Stomach smooth muscle (tissue), 2 donors: Measurements from ENCODE around the gene KIAA1549.
"Not testable (repeated sequence)": the region's sequence is repeated elsewhere in the genome, so short reads cannot be mapped to it uniquely, and the experiment has no call there.

Experiments
- H3K27ac ChIP-seq: one replicate; pipeline ENCODE4 v1.7.0; 2013; ENCODE audit warnings: mild to moderate bottlenecking, low read length, inconsistent platforms
- H3K27me3 ChIP-seq, 2 donors: one replicate each; pipeline ENCODE4 v1.7.0; 2013; ENCODE audit warnings: low read length in 2 of 2; ENCODE audit not compliant: insufficient read depth in 2 of 2, control insufficient read depth in 1 of 2
- H3K36me3 ChIP-seq, 2 donors: one replicate each; pipeline ENCODE4 v1.7.0; 2013; ENCODE audit warnings: low read length in 2 of 2; ENCODE audit not compliant: control insufficient read depth in 2 of 2, insufficient read depth in 2 of 2
- H3K4me1 ChIP-seq: one replicate; pipeline ENCODE4 v1.7.0; 2013; ENCODE audit warnings: low read length; ENCODE audit not compliant: control insufficient read depth, insufficient read depth
- H3K4me3 ChIP-seq, 2 donors: one replicate each; pipeline ENCODE4 v1.7.0; 2013; ENCODE audit warnings: low read length in 2 of 2
- H3K9ac ChIP-seq, 2 donors: one replicate each; pipeline ENCODE4 v1.7.0; 2013; ENCODE audit warnings: low read length in 2 of 2, mild to moderate bottlenecking in 1 of 2
- H3K9me3 ChIP-seq, 2 donors: one replicate each; pipeline ENCODE4 v1.7.0; 2013; ENCODE audit warnings: low read length in 2 of 2; ENCODE audit not compliant: control insufficient read depth in 2 of 2
- donor health status: healthy.
- donor health status: Pancreatic carcinoma.

The KIAA1549 gene

GRCh38 chr7:138981332-138982203, at the start of gene KIAA1549:
TSS of gene KIAA1549 (minus strand) at chr7:138981389. CDS start at chr7:138981269, 120 bp downstream.
- peak within 1 kb of the TSS; percentile 42 to 64 for H3K9ac ChIP-seq
- peaks cover 20% of the 10 kb centered on the region for H3K4me1 ChIP-seq
- no peaks in the 10 kb centered on the region for H3K36me3 ChIP-seq
- H3K27ac ChIP-seq = no peak within 1 kb of the TSS
- H3K9me3 ChIP-seq = no peaks in the 10 kb centered on the region
- H3K4me3 ChIP-seq = peak within 1 kb of the TSS; percentile 73 to 76
- H3K27me3 ChIP-seq = no peaks in the 10 kb centered on the region

GRCh38 chr7:139029353-139029752, 48.2 kb upstream of the KIAA1549 start:
- H3K4me1 ChIP-seq = peaks cover 4% of the 10 kb centered on the region

GRCh38 chr7:139026551-139026950, 45.4 kb upstream of the KIAA1549 start:
- Histone ChIP-seq H3K9me3 (no peaks in the 10 kb centered on the region), H3K27me3 (no peaks in the 10 kb centered on the region), H3K27ac (no peak overlapping the region), H3K9ac (no peak overlapping the region), H3K4me3 (no peak overlapping the region), H3K36me3 (peaks cover 26 to 30% of the 10 kb centered on the region in 2 donors), H3K4me1 (no peaks in the 10 kb centered on the region)

More at GRCh38 chr7:139029353-139029752, 48.2 kb upstream of the KIAA1549 start:
- no peaks in the 10 kb centered on the region for H3K9me3 ChIP-seq
- H3K9ac ChIP-seq = no peak overlapping the region
- no peaks in the 10 kb centered on the region for H3K27me3 ChIP-seq
- H3K27ac ChIP-seq = no peak overlapping the region
- H3K4me3 ChIP-seq = no peak overlapping the region
- H3K36me3 ChIP-seq = peaks cover 20 to 33% of the 10 kb centered on the region in 2 donors

- H3K27ac ChIP-seq, H3K9ac ChIP-seq, H3K4me3 ChIP-seq, H3K4me1 ChIP-seq, H3K27me3 ChIP-seq, H3K9me3 ChIP-seq: not testable (repeated sequence)
- H3K36me3 ChIP-seq = peaks cover 26 to 30% of the 10 kb centered on the region in 2 donors
These were observed 44.7 kb upstream of the KIAA1549 start for GRCh38 chr7:139025861-139026260.

- Histone ChIP-seq H3K9me3 (no peaks in the 10 kb centered on the region), H3K27me3 (no peaks in the 10 kb centered on the region), H3K27ac (no peak overlapping the region), H3K4me3 (no peak overlapping the region), H3K36me3 (peaks cover 20% of the 10 kb centered on the region in 2 donors), H3K4me1 (no peaks in the 10 kb centered on the region), H3K9ac (no peak overlapping the region)
These were observed 41.9 kb upstream of the KIAA1549 start for GRCh38 chr7:139023076-139023475.

GRCh38 chr7:139022286-139022685, 41.1 kb upstream of the KIAA1549 start:
- H3K27ac ChIP-seq = no peak overlapping the region
- H3K9ac ChIP-seq = no peak overlapping the region
- H3K4me3 ChIP-seq = no peak overlapping the region
- H3K9me3 ChIP-seq = no peaks in the 10 kb centered on the region
- H3K4me1 ChIP-seq = no peaks in the 10 kb centered on the region
- peaks cover 20% of the 10 kb centered on the region in 2 donors for H3K36me3 ChIP-seq
- no peaks in the 10 kb centered on the region for H3K27me3 ChIP-seq

GRCh38 chr7:139018910-139019309, 37.7 kb upstream of the KIAA1549 start:
- H3K27ac ChIP-seq = no peak overlapping the region
- H3K4me1 ChIP-seq = no peaks in the 10 kb centered on the region
- no peak overlapping the region for H3K4me3 ChIP-seq
- H3K9ac ChIP-seq = no peak overlapping the region
- peaks cover 4 to 10% of the 10 kb centered on the region in 2 donors for H3K36me3 ChIP-seq
- H3K27me3 ChIP-seq = no peaks in the 10 kb centered on the region
- no peaks in the 10 kb centered on the region for H3K9me3 ChIP-seq

- Histone ChIP-seq H3K9me3 (no peaks in the 10 kb centered on the region), H3K36me3 (peaks cover 0 to 2% of the 10 kb centered on the region in 2 donors)
These were observed 35.8 kb upstream of the KIAA1549 start for GRCh38 chr7:139016931-139017511.

GRCh38 chr7:139011373-139011772, 30.2 kb upstream of the KIAA1549 start:
- no peaks in the 10 kb centered on the region for H3K27me3 ChIP-seq
- H3K4me1 ChIP-seq = no peaks in the 10 kb centered on the region
- H3K36me3 ChIP-seq = no peaks in the 10 kb centered on the region
- H3K9ac ChIP-seq = no peak overlapping the region
- H3K9me3 ChIP-seq = no peaks in the 10 kb centered on the region
- H3K27ac ChIP-seq = no peak overlapping the region
- no peak overlapping the region for H3K4me3 ChIP-seq

More at GRCh38 chr7:139016931-139017511, 35.8 kb upstream of the KIAA1549 start:
- Histone ChIP-seq H3K9ac (no peak overlapping the region), H3K4me3 (no peak overlapping the region), H3K4me1 (no peaks in the 10 kb centered on the region), H3K27me3 (no peaks in the 10 kb centered on the region), H3K27ac (no peak overlapping the region)

GRCh38 chr7:139004321-139005090, 23.3 kb upstream of the KIAA1549 start:
- Histone ChIP-seq H3K27ac (no peak overlapping the region), H3K4me1 (no peaks in the 10 kb centered on the region), H3K4me3 (no peak overlapping the region), H3K27me3 (no peaks in the 10 kb centered on the region), H3K9ac (no peak overlapping the region), H3K36me3 (no peaks in the 10 kb centered on the region), H3K9me3 (no peaks in the 10 kb centered on the region)
